HepG2 (cell line): ENCODE results near the gene LYRM4. TPM values are rescaled to one million over a fixed set of nuclear protein-coding genes. Genes with fewer than 3 reads are reported as not detected.

ENCODE experiments used
- CC2D1A ChIP-seq: sonication (generic); formaldehyde crosslinking; IDR thresholded peaks from 2 replicates; pipeline ENCODE4 v1.8.1; 2023; ENCODE audit warnings: mild to moderate bottlenecking, missing genetic modification reagents
- HOXA7 ChIP-seq: sonication (generic); formaldehyde crosslinking; IDR thresholded peaks from 2 replicates; pipeline ENCODE4 v1.8.1; 2022; ENCODE audit warnings: mild to moderate bottlenecking, missing genetic modification reagents, moderate library complexity
- IKZF4 ChIP-seq: sonication (generic); formaldehyde crosslinking; IDR thresholded peaks from 2 replicates; pipeline ENCODE4 v1.5.1; 2020; ENCODE audit warnings: borderline replicate concordance, mild to moderate bottlenecking, low read depth, missing genetic modification reagents; ENCODE audit errors: not compliant biosample characterization
- JARID2 ChIP-seq: sonication (generic); formaldehyde crosslinking; IDR thresholded peaks from 2 replicates; pipeline ENCODE4 v1.8.1; 2023; ENCODE audit warnings: missing genetic modification reagents, inconsistent platforms; ENCODE audit not compliant: insufficient replicate concordance
- KMT2A ChIP-seq: sonication (generic); formaldehyde crosslinking; IDR thresholded peaks from 2 replicates; pipeline ENCODE4 v1.4.0; 2020; ENCODE audit warnings: missing genetic modification reagents
- NFE2L2 ChIP-seq: fragments of 150-350 bp; IDR thresholded peaks from 2 replicates; pipeline ENCODE4 v1.6.1; 2014; ENCODE audit warnings: low read length
- NPAS2 ChIP-seq: sonication (generic); formaldehyde crosslinking; IDR thresholded peaks from 2 replicates; pipeline ENCODE4 v1.8.0; 2022; ENCODE audit warnings: mild to moderate bottlenecking, missing genetic modification reagents, borderline replicate concordance
- PITX1 ChIP-seq: sonication (generic); formaldehyde crosslinking; IDR thresholded peaks from 2 replicates; pipeline ENCODE4 v1.5.1; 2020; ENCODE audit warnings: mild to moderate bottlenecking, missing genetic modification reagents
- PPARG ChIP-seq: conservative IDR thresholded peaks from 2 replicates; pipeline ENCODE4 v1.6.1; 2016; ENCODE audit warnings: missing biosample characterization, missing genetic modification reagents
- RARG ChIP-seq: sonication (generic); formaldehyde crosslinking; IDR thresholded peaks from 2 replicates; pipeline ENCODE4 v1.4.0; 2020; ENCODE audit warnings: low read depth, mild to moderate bottlenecking, missing genetic modification reagents
- TCF12 ChIP-seq, 2 experiments: fragments of 450-650 bp in 1 of 2; sonication (generic) in 1 of 2; formaldehyde crosslinking in 1 of 2; IDR thresholded peaks; 2 replicates each; pipeline versions ENCODE4 v1.6.1 to v1.8.0; 2017 to 2022; ENCODE audit warnings: antibody characterized with exemption in 1 of 2, mild to moderate bottlenecking in 1 of 2, missing genetic modification reagents in 1 of 2, moderate library complexity in 1 of 2
- TCF7L2 ChIP-seq: IDR thresholded peaks from 2 replicates; pipeline ENCODE4 v1.6.1; 2011; ENCODE audit warnings: mild to moderate bottlenecking, low read depth, low read length, moderate library complexity
- TP53 ChIP-seq: sonication (generic); formaldehyde crosslinking; conservative IDR thresholded peaks from 2 replicates; pipeline ENCODE4 v1.4.0; 2020; ENCODE audit warnings: missing genetic modification reagents
- ZNF672 ChIP-seq: sonication (generic); formaldehyde crosslinking; IDR thresholded peaks from 2 replicates; pipeline ENCODE4 v1.8.1; 2022; ENCODE audit warnings: missing genetic modification reagents
- ZNF816 ChIP-seq: sonication (generic); formaldehyde crosslinking; IDR thresholded peaks from 2 replicates; pipeline ENCODE4 v1.8.0; 2022; ENCODE audit warnings: missing genetic modification reagents, mild to moderate bottlenecking, borderline replicate concordance
- polyA plus RNA-seq, 8 experiments: library from polyadenylated mRNA; depleted of rRNA in 3 of 8; stranded (reverse) in 7 of 8; unstranded in 1 of 8; fragments of >200 nt; fragmentation: Illumina TruSeq in 4 of 8; extraction: Trizol in 4 of 8; gene quantifications; 2 replicates each; pipeline versions ENCODE4 v1.2.1 to v1.2.3, GENCODE V29; 2011 to 2016; ENCODE audit warnings: low read depth in 4 of 8, missing spikeins in 1 of 8, mixed read lengths in 1 of 8; ENCODE audit not compliant: insufficient read depth in 1 of 8
- total RNA-seq, 5 experiments: library from RNA; depleted of rRNA; stranded (reverse); fragments of >200 nt; fragmentation: Illumina TruSeq; extraction: Trizol; gene quantifications; 2 replicates each; pipeline ENCODE4 v1.2.3, GENCODE V29; 2016; ENCODE audit warnings: low read depth in 1 of 5
- TF ChIP-seq, protein P1 (sequence below): sonication (generic); formaldehyde crosslinking; IDR thresholded peaks from 2 replicates; pipeline ENCODE4 v1.4.0; 2020; ENCODE audit warnings: mild to moderate bottlenecking, missing genetic modification reagents
- TF ChIP-seq, protein P2 (sequence below): sonication (generic); formaldehyde crosslinking; IDR thresholded peaks from 2 replicates; pipeline ENCODE4 v1.9.0; 2021; ENCODE audit warnings: missing genetic modification reagents, borderline replicate concordance
- TF ChIP-seq, protein P3 (sequence below): IDR thresholded peaks from 2 replicates; pipeline ENCODE4 v1.6.1; 2016; ENCODE audit warnings: low read depth

Gene LYRM4
- total and polyA plus RNA-seq, 2 of the 13 experiments (the other 11 are each of a cell fraction or from before 2014, with no cell fraction given) = 64.6 to 67.5 TPM

- TF ChIP-seq, protein P1, sequence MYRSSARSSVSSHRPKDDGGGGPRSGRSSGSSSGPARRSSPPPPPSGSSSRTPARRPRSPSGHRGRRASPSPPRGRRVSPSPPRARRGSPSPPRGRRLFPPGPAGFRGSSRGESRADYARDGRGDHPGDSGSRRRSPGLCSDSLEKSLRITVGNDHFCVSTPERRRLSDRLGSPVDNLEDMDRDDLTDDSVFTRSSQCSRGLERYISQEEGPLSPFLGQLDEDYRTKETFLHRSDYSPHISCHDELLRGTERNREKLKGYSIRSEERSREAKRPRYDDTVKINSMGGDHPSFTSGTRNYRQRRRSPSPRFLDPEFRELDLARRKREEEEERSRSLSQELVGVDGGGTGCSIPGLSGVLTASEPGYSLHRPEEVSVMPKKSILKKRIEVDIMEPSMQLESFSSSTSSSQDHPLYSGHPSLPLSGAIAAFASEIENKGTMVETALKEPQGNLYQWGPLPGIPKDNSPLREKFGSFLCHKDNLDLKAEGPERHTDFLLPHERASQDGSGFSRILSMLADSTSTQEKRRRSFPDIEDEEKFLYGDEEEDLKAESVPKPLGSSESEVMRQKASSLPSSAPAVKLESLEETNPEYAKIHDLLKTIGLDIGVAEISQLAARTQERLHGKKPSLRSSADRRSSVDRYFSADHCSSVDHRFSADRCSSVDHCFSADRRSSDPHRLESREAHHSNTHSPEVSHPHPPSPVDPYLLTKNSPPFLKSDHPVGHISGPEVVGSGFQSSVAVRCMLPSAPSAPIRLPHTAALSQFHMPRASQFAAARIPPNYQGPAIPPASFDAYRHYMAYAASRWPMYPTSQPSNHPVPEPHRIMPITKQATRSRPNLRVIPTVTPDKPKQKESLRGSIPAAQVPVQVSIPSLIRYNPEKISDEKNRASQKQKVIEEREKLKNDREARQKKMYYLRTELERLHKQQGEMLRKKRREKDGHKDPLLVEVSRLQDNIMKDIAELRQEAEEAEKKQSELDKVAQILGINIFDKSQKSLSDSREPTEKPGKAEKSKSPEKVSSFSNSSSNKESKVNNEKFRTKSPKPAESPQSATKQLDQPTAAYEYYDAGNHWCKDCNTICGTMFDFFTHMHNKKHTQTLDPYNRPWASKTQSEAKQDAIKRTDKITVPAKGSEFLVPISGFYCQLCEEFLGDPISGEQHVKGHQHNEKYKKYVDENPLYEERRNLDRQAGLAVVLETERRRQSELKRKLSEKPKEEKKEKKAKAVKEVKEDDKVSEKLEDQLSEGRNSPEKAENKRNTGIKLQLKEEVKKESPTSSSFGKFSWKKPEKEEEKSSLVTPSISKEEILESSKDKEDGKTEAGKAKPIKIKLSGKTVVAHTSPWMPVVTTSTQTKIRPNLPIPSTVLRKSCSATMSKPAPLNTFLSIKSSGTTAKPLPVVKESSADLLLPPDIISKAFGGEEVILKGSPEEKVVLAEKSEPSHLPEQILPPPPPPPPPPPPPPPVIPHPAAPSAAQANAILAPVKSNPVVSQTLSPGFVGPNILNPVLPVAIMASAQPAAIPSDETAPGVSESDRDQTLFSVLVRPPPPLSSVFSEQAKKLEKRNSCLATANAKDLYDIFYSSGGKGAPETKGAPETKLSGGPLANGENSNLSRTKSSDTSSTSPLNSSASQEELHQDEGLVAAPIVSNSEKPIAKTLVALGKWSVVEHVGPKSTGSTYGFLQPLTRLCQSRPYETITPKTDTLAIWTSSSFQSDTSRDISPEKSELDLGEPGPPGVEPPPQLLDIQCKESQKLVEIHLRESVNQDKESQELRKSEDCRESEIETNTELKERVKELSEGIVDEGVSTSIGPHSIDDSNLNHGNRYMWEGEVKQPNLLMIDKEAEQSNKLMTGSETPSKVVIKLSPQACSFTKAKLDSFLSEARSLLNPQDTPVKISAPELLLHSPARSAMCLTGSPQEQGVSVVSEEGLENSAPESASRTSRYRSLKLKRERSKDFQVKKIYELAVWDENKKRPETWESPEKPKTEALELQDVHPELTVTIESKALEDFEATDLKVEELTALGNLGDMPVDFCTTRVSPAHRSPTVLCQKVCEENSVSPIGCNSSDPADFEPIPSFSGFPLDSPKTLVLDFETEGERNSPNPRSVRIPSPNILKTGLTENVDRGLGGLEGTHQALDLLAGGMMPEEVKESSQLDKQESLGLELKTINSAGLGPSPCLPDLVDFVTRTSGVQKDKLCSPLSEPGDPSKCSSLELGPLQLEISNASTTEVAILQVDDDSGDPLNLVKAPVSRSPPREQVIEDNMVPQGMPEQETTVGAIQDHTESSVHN = peak; percentile 59; the same call in 1 of the 2 replicates
- no peak; the same call in 1 of the 2 replicates for TF ChIP-seq CC2D1A (CRISPR knock-in tag)
- TF ChIP-seq, protein P2, sequence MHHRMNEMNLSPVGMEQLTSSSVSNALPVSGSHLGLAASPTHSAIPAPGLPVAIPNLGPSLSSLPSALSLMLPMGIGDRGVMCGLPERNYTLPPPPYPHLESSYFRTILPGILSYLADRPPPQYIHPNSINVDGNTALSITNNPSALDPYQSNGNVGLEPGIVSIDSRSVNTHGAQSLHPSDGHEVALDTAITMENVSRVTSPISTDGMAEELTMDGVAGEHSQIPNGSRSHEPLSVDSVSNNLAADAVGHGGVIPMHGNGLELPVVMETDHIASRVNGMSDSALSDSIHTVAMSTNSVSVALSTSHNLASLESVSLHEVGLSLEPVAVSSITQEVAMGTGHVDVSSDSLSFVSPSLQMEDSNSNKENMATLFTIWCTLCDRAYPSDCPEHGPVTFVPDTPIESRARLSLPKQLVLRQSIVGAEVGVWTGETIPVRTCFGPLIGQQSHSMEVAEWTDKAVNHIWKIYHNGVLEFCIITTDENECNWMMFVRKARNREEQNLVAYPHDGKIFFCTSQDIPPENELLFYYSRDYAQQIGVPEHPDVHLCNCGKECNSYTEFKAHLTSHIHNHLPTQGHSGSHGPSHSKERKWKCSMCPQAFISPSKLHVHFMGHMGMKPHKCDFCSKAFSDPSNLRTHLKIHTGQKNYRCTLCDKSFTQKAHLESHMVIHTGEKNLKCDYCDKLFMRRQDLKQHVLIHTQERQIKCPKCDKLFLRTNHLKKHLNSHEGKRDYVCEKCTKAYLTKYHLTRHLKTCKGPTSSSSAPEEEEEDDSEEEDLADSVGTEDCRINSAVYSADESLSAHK = no peak
- no peak for TF ChIP-seq TCF12 (IDR thresholded peaks at IDR 0.05)
- peak; percentile 99 for TF ChIP-seq TCF12 (CRISPR knock-in tag; IDR thresholded peaks at IDR 0.05)
- no peak for TF ChIP-seq TCF7L2
- peak; percentile 96; the same call in 1 of the 2 replicates for TF ChIP-seq ZNF816 (CRISPR knock-in tag)
- peak; percentile 85 for TF ChIP-seq KMT2A (CRISPR knock-in tag)
- TF ChIP-seq, protein P3, sequence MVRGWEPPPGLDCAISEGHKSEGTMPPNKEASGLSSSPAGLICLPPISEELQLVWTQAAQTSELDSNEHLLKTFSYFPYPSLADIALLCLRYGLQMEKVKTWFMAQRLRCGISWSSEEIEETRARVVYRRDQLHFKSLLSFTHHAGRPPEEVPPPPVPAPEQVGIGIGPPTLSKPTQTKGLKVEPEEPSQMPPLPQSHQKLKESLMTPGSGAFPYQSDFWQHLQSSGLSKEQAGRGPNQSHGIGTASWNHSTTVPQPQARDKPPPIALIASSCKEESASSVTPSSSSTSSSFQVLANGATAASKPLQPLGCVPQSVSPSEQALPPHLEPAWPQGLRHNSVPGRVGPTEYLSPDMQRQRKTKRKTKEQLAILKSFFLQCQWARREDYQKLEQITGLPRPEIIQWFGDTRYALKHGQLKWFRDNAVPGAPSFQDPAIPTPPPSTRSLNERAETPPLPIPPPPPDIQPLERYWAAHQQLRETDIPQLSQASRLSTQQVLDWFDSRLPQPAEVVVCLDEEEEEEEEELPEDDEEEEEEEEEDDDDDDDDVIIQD (CRISPR knock-in tag) = peak; percentile 100
- TF ChIP-seq NPAS2 (CRISPR knock-in tag) = no peak
- TF ChIP-seq ZNF672 (CRISPR knock-in tag) = no peak
- TF ChIP-seq TP53 = peak; percentile 87; the same call in 1 of the 2 replicates
- TF ChIP-seq JARID2 (CRISPR knock-in tag) = no peak
- peak; percentile 98 for TF ChIP-seq PITX1 (CRISPR knock-in tag)
- TF ChIP-seq HOXA7 (CRISPR knock-in tag) = no peak
- TF ChIP-seq NFE2L2 = no peak
- TF ChIP-seq PPARG = peak; percentile 99
- no peak for TF ChIP-seq RARG (CRISPR knock-in tag)
- TF ChIP-seq IKZF4 (CRISPR knock-in tag) = no peak
Observed at GRCh38 chr6:5068153-5068751, 192.5 kb downstream of the LYRM4 start (continued).
